Fibroblast of villous mesenchyme (primary cell): ENCODE data around the gene B4GALNT2. TPM values are rescaled to one million over a fixed set of nuclear protein-coding genes. Genes with fewer than 3 reads are reported as not detected.
"Not testable (repeated sequence)": the region's sequence is repeated elsewhere in the genome, so short reads cannot be mapped to it uniquely, and the experiment has no call there.

Experiments
- DNase-seq: peaks from one replicate; pipeline ENCODE4 v3.0.0-alpha.2; 2010; ENCODE audit warnings: low read depth
- H3K4me3 ChIP-seq: 2 replicates; pipeline ENCODE4 v1.5.1; 2011; ENCODE audit warnings: low read depth, mild to moderate bottlenecking, low read length
- CTCF ChIP-seq: IDR thresholded peaks from 2 replicates; pipeline ENCODE4 v1.5.1; 2012; ENCODE audit warnings: low read depth, mild to moderate bottlenecking, low read length; ENCODE audit not compliant: insufficient read depth
- total RNA-seq: library from RNA; depleted of rRNA; stranded (reverse); fragments of >200 nt; gene quantifications from 2 replicates; pipeline ENCODE4 v1.2.3, GENCODE V29; 2012

Gene B4GALNT2
- total RNA-seq, 1 donor = under 0.01 TPM

- TF ChIP-seq CTCF = no peak
- no peak for DNase-seq
- H3K4me3 ChIP-seq = no peak overlapping the region
Observed at GRCh38 chr17:49121696-49122292, 10.8 kb upstream of the B4GALNT2 start.

- no peak for TF ChIP-seq CTCF
- no peak overlapping the region for H3K4me3 ChIP-seq
- DNase-seq = no peak
Observed at GRCh38 chr17:49122566-49122965, 10.0 kb upstream of the B4GALNT2 start.

- DNase-seq = no peak
- no peak for TF ChIP-seq CTCF
Observed at GRCh38 chr17:49123061-49123460, 9.5 kb upstream of the B4GALNT2 start.

GRCh38 chr17:49125449-49125848 lies 7.1 kb upstream of the B4GALNT2 start:
- no peak overlapping the region for H3K4me3 ChIP-seq
- DNase-seq = no peak
- TF ChIP-seq CTCF = no peak

More at GRCh38 chr17:49123061-49123460, 9.5 kb upstream of the B4GALNT2 start:
- H3K4me3 ChIP-seq = no peak overlapping the region

GRCh38 chr17:49126183-49126859 lies 6.2 kb upstream of the B4GALNT2 start:
- not testable (repeated sequence) for H3K4me3 ChIP-seq, DNase-seq

- not testable (repeated sequence) for H3K4me3 ChIP-seq, DNase-seq
Observed at GRCh38 chr17:49129359-49129950, 3.1 kb upstream of the B4GALNT2 start.

GRCh38 chr17:49130891-49131290 lies 1.7 kb upstream of the B4GALNT2 start:
- DNase-seq = no peak

More at GRCh38 chr17:49130891-49131290, 1.7 kb upstream of the B4GALNT2 start:
- no peak for TF ChIP-seq CTCF
- H3K4me3 ChIP-seq = no peak overlapping the region
